Measurements from ENCODE around the gene GPHA2. TPM values are rescaled to one million over a fixed set of nuclear protein-coding genes. Genes with fewer than 3 reads are reported as not detected.
A peak's percentile ranks its signal among the peaks of the same experiment; 100 is the strongest.

The GPHA2 gene
- total RNA-seq, 1 experiment from 2014 or later, result not detected

GRCh38 chr11:64910451-64911093 is 25.1 kb downstream of the GPHA2 start:
- no peak for DNase-seq (ENCODE audit: low read depth)

- DNase-seq (ENCODE audit: low read depth), result no peak
Observed at GRCh38 chr11:64909653-64910343, 25.9 kb downstream of the GPHA2 start.

- DNase-seq (ENCODE audit: low read depth), result no peak
Observed at GRCh38 chr11:64908766-64909165, 26.9 kb downstream of the GPHA2 start.

GRCh38 chr11:64906314-64906635 is 29.4 kb downstream of the GPHA2 start:
- DNase-seq (ENCODE audit: low read depth), result no peak

- no peak for DNase-seq (ENCODE audit: low read depth)
Observed at GRCh38 chr11:64905516-64906313, 30.0 kb downstream of the GPHA2 start.

GRCh38 chr11:64903291-64903833 is 32.3 kb downstream of the GPHA2 start:
- DNase-seq (ENCODE audit: low read depth), result no peak

- DNase-seq (ENCODE audit: low read depth), result no peak
Observed at GRCh38 chr11:64902102-64902900, 33.4 kb downstream of the GPHA2 start.

- no peak for DNase-seq (ENCODE audit: low read depth)
Observed at GRCh38 chr11:64900774-64901173, 34.9 kb downstream of the GPHA2 start.

GRCh38 chr11:64900263-64900678 is 35.4 kb downstream of the GPHA2 start:
- peak; percentile 14 for DNase-seq (ENCODE audit: low read depth)

- DNase-seq (ENCODE audit: low read depth), result no peak
Observed at GRCh38 chr11:64898541-64898940, 37.2 kb downstream of the GPHA2 start.

GRCh38 chr11:64898076-64898445 is 37.6 kb downstream of the GPHA2 start:
- DNase-seq (ENCODE audit: low read depth), result no peak

GRCh38 chr11:64897381-64898075 is 38.2 kb downstream of the GPHA2 start:
- DNase-seq (ENCODE audit: low read depth), result no peak

GRCh38 chr11:64896448-64897022 is 39.2 kb downstream of the GPHA2 start:
- no peak for DNase-seq (ENCODE audit: low read depth)

- no peak for DNase-seq (ENCODE audit: low read depth)
Observed at GRCh38 chr11:64894812-64895452, 40.8 kb downstream of the GPHA2 start.

- DNase-seq (ENCODE audit: low read depth), result peak; percentile 63
Observed at GRCh38 chr11:64894070-64894811, 41.5 kb downstream of the GPHA2 start.

GRCh38 chr11:64893194-64894069 is 42.3 kb downstream of the GPHA2 start:
- no peak for DNase-seq (ENCODE audit: low read depth)

- no peak for DNase-seq (ENCODE audit: low read depth)
Observed at GRCh38 chr11:64892838-64893193, 42.9 kb downstream of the GPHA2 start.

- DNase-seq (ENCODE audit: low read depth), result no peak
Observed at GRCh38 chr11:64892411-64892831, 43.3 kb downstream of the GPHA2 start.

GRCh38 chr11:64891880-64892279 is 43.8 kb downstream of the GPHA2 start:
- no peak for DNase-seq (ENCODE audit: low read depth)

Data from M059J (cell line).